GM20431 (cell line): ENCODE data around the gene CAPRIN1.
"Not testable (repeated sequence)": the region's sequence is repeated elsewhere in the genome, so short reads cannot be mapped to it uniquely, and the experiment has no call there.

ENCODE experiments used
- in situ Hi-C: fragments of 300-500 bp; cut with MseI, MboI; formaldehyde crosslinking; loops from one replicate; pipeline ENCODE4 v1.15.0; 2020; ENCODE audit warnings: low sequenced_read_pairs; ENCODE audit not compliant: unreplicated experiment

CAPRIN1 gene

DNA sequence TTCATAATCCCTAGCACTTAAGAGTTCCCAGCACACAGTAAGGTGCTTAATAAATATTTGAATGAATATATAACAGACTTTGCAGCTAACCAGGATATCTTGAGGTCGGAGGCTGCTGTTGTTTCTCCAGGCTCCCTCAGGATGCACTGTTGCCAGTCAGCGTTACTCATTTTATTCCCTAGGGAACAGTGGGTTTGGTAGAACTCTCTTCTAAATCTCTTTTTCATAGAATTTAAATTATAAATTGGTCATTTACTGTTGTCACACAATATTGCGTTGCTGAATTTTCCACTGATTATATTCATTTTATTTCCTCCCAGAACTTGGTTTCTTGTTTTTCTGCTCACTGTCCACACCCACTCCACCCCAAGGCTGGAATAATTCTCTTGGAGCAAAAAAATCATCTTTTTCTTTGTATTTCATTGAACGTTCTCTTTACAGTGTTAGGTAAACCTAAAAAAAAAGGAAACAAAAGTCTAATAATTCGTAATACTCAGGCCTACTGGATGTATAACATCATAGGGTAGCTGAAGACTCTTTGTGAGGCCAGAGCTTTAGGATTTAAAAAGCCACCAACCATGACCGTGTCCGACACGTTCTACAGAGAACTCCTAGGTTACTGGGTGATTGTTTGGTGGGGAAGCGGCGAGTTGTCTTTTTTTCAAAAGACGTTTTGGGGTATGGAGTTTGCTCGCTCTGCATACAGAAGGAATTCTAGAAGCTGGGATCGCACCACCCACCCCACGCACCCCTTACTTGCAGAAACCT, 766 bp upstream of the CAPRIN1 start:
- in situ Hi-C loops: no loop called here

GRCh38 chr11:34052036-34052607, 591 bp downstream of the CAPRIN1 start:
- in situ Hi-C loops: no loop called here

- in situ Hi-C loops: no loop called here
Observed at GRCh38 chr11:34052608-34053160, 1.2 kb downstream of the CAPRIN1 start.

GRCh38 chr11:34053161-34053686, 1.7 kb downstream of the CAPRIN1 start:
- in situ Hi-C loops: no loop called here

GRCh38 chr11:34054351-34054750, 2.8 kb downstream of the CAPRIN1 start:
- in situ Hi-C loops: not testable (repeated sequence)

GRCh38 chr11:34055218-34056000, 3.9 kb downstream of the CAPRIN1 start:
- in situ Hi-C loops: no loop called here

- in situ Hi-C loops: no loop called here
Observed at GRCh38 chr11:34056672-34057071, 5.1 kb downstream of the CAPRIN1 start.

GRCh38 chr11:34063061-34063795, 11.7 kb downstream of the CAPRIN1 start:
- in situ Hi-C loops: no loop called here

DNA sequence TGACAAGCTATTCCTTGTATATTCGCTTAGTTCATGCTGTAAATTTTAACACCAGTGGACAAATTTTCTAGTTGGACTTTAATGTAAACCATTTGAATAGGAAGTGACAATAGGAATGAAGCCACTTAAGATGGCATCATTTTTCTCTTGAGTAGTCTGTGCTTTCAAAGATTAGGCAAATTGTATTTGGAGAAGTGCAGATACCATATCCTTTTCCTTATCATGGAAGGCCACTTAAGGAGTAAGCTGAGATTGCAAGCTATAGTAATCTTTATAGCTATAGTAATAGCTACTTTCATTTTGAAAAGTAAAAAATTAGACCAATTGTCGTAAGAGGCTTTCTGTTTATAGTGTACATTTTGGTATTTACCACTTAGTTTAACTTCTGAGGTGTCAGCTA, 12.8 kb downstream of the CAPRIN1 start:
- in situ Hi-C loops: no loop called here

DNA sequence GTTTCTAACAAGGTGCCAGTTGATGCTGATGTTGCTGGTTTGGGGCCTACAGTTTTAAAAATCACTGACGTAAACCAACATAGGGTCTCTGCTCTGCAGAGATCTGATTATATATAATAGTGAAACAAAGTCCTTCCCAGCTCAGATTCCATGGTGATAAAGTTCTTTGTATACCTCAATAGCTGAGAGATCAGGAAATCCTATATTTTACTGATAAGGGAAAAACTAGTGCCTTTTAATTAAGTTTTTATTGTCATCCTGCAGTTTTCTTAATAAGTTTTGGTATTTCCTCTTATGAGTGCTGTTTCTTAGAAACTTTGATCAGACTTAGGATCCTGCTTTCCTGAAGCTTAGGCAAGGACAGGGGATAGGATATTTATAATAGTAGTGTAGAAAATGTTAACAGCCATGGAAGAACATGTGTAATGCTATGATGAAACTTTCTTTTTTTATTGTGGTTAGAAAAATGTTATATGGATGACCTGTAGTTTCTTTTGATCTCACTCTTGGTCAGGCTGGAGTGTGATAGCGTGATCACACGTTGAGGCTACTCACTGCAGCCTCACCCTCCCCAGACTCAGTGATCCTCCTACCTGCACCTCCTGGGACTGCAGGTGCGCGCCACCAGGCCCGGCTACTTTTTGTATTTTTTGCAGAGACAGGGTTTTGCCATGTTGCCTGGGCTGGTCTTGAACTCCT, 14.1 kb downstream of the CAPRIN1 start:
- in situ Hi-C loops: no loop called here

GRCh38 chr11:34066766-34067165, 15.2 kb downstream of the CAPRIN1 start:
- in situ Hi-C loops: not testable (repeated sequence)

- in situ Hi-C loops: no loop called here
Observed at GRCh38 chr11:34067383-34068065, 16.0 kb downstream of the CAPRIN1 start.

DNA sequence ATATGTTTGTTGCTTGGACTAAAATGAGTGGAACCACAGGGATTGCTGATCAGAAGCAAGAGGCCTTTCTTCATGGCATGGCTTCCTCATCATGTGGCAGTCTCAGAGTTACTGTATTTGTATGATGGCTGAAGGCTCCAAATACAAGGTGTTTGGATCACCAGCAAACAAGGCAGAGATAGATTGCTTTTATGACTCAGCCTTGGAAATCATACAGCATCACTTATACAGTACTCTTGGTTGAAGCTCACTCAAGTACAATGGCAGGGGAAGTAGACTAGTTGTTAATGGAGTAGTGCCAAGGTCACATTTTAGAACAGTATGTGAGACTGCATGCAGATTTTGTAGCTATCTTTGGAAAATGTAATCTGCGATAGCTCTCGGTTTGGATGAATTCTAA, 16.6 kb downstream of the CAPRIN1 start:
- in situ Hi-C loops: no loop called here

DNA sequence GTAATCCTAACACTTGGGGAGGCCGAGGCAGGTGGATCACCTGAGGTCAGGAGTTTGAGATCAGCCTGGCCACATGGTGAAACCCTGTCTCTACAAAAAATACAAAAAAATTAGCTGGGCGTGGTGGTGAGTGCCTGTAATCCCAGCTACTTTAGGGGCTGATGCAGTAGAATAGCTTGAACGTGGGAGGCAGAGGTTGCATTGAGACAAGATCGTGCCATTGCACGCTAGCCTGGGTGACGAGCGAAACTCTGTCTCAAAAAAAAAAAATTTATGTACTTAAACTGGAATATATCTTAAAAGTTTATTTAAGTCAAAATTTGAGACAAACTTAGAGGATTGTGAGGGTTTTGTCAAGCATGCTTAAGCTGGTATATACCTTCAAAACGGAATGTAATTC, 19.8 kb downstream of the CAPRIN1 start:
- in situ Hi-C loops: not testable (repeated sequence)

GRCh38 chr11:34072041-34072440, 20.5 kb downstream of the CAPRIN1 start:
- in situ Hi-C loops: no loop called here

DNA sequence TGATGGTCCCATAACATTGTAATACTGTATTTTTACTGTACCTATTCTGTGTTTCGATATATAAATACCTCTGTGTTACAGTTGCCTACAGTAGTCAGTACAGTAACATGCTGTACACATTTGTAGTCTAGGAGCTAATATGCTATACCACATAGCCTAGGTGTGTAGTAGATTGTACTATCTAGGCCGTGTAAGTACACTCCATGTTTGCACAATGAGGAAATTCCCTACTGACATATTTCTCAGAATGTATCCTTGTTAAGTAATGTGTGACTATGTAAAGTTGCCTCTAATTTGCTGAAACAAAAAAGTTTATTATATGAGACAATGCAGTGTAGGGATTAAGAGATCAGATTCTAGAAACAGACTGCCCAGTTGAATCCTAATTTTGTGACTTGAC, 21.3 kb downstream of the CAPRIN1 start:
- in situ Hi-C loops: no loop called here

DNA sequence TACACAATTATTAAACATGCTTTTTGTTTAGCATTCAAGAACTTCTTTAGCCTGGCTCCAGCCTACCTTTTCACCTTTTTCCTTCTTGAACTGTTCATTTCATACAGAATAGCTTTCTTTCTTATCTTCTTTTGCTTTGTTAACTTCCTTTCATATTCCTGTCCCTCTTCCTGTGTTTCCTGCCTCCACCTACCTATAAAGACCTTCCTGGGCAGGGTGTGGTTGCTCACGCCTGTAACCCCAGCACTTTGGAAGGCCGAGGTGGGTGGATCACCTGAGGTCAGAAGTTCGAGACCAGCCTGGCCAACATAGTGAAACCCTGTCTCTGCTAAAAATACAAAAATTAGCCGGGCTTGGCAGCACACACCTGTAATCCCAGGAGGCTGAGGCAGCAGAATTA, 22.9 kb downstream of the CAPRIN1 start:
- in situ Hi-C loops: no loop called here

GRCh38 chr11:34075178-34075820, 23.8 kb downstream of the CAPRIN1 start:
- in situ Hi-C loops: no loop called here
